Body of pancreas (tissue), 4 donors: ENCODE results near the gene AKAP12. TPM values are rescaled to one million over a fixed set of nuclear protein-coding genes. Genes with fewer than 3 reads are reported as not detected.

ENCODE experiments used
- ATAC-seq: fragments of 150-250 bp; one replicate; pipeline ENCODE4 v1.9.1; 2016
- DNase-seq, 4 donors: peaks; one replicate each; pipeline ENCODE4 v3.0.0-alpha.2; 2019
- H3K27ac ChIP-seq, 4 donors: fragments of 200-600 bp; sonication (generic); 1 replicate in 3 of 4; 2 replicates in 1 of 4; pipeline versions ENCODE4 v1.5.1 to v1.6.1; 2016 to 2019; ENCODE audit warnings: mild to moderate bottlenecking in 1 of 4, mixed read lengths in 1 of 4, moderate library complexity in 1 of 4
- H3K27me3 ChIP-seq, 2 donors: fragments of 200-600 bp; sonication (generic); one replicate each; pipeline ENCODE4 v1.6.0; 2016; ENCODE audit warnings: mild to moderate bottlenecking in 1 of 2
- H3K36me3 ChIP-seq, 2 donors: fragments of 200-600 bp; sonication (generic); replicated peaks in 1 of 2; 2 replicates each; pipeline ENCODE4 v1.5.1; 2016; ENCODE audit warnings: low read depth in 2 of 2; ENCODE audit not compliant: insufficient read depth in 1 of 2
- H3K4me1 ChIP-seq: fragments of 200-600 bp; sonication (generic); one replicate; pipeline ENCODE4 v1.6.0; 2016
- H3K4me3 ChIP-seq, 2 donors: fragments of 200-600 bp; sonication (generic); 1 replicate in 1 of 2; 2 replicates in 1 of 2; pipeline ENCODE4 v1.5.1; 2016 to 2019
- H3K9me3 ChIP-seq, 3 donors: fragments of 200-600 bp; sonication (generic); 1 replicate in 2 of 3; 2 replicates in 1 of 3; pipeline ENCODE4 v1.5.1; 2016
- CTCF ChIP-seq, 7 experiments: fragments of 450-650 bp in 4 of 7; fragments of 200-600 bp in 3 of 7; sonication (generic) in 3 of 7; IDR thresholded peaks; one replicate each; pipeline ENCODE4 v1.5.1; 2016 to 2019; ENCODE audit warnings: antibody characterized with exemption in 7 of 7
- POLR2A ChIP-seq, 3 donors: fragments of 450-650 bp; IDR thresholded peaks; one replicate each; pipeline ENCODE4 v1.6.1; 2016; ENCODE audit warnings: antibody characterized with exemption in 3 of 3, mild to moderate bottlenecking in 2 of 3
- WGBS, 2 donors: methylation state at CpG; one replicate each; pipeline ENCODE4 v1.1.5; 2017; 5-methylcytosine and 5-hydroxymethylcytosine counted together
- intact Hi-C: fragments of 100-400 bp; cut with DNase I; formaldehyde crosslinking; loops from one replicate; pipeline ENCODE4 v1.15.1; 2023
- total RNA-seq, 2 donors: library from RNA; depleted of rRNA; stranded (reverse); fragments of >200 nt; gene quantifications; one replicate each; pipeline ENCODE4 v1.1.0, GENCODE V29; 2016

AKAP12 gene
- total RNA-seq, 2 donors from 2014 or later: 25.2 to 49.1 TPM

DNA sequence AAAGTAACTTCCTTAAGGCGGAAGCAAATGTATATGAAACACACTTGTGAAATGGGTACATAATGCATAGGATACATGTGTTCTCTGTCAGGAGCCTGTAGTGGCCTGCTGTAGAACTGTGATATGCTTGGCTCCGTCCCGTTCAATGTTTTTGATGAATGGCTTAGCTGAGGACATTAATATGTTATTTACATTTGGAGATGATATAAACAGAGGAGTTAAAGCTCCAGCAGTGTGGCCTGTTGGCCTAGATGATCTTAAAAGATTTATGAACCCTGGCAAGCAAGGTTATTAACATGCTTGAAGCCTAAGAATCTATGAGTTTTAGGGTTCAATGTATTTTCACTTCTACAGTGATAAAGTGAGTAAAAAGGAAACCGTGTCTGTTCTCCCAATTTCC is 59.2 kb downstream of the AKAP12 start:
- ATAC-seq: no peak

DNA sequence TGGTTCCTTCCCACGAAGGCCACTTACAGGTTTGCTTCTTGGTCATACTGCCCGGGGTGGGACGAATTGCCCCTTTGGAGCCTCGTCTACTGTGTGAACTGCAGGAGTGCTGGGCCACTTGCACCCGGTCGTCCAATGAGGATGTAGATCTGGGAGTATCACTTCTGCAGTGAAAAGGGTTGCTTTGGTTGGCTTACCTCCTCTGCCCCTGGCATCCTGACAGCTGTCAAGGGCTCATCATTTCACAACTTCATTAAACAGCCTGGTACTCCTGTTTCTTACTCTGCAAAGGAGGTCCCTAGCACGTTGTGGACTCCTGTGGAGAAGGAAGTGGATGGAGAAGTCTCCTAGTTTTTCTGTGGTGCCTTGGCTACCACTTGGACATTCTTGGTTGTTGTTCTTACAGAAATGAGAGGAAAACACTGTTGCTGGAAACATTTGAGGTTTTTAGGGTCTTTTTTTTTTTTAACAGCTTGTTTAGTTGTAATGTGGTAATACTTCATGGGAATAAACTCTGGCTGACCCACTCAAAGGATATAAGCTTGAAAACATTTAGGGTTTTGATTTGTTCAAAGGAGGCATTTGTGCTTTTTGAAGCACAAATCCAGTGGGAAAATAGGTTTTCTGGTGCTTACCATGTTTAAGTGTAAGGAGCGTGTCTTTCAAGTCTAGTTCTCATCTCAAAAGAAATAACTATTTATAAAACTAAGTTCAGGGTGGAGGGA is 60.7 kb downstream of the AKAP12 start:
- Histone ChIP-seq H3K4me1 (no peaks in the 10 kb centered on the region), H3K27ac (no peak overlapping the region)
- TF ChIP-seq CTCF (IDR thresholded peaks at IDR 0.05) (no peak), POLR2A (IDR thresholded peaks at IDR 0.05) (no peak)

More for the DNA sequence above, 59.2 kb downstream of the AKAP12 start:
- H3K4me1 ChIP-seq: no peaks in the 10 kb centered on the region
- no peaks in the 10 kb centered on the region for H3K36me3 ChIP-seq
- intact Hi-C loops: no loop called here
- no peak for DNase-seq
- 77% methylated on average over 4 of the region's 4 CpGs for WGBS, 2 donors
- no peak overlapping the region for H3K27ac ChIP-seq
- H3K4me3 ChIP-seq: no peak overlapping the region
- TF ChIP-seq CTCF (IDR thresholded peaks at IDR 0.05) (no peak), POLR2A (IDR thresholded peaks at IDR 0.05) (no peak)
- no peaks in the 10 kb centered on the region for H3K9me3 ChIP-seq
- no peaks in the 10 kb centered on the region for H3K27me3 ChIP-seq

DNA sequence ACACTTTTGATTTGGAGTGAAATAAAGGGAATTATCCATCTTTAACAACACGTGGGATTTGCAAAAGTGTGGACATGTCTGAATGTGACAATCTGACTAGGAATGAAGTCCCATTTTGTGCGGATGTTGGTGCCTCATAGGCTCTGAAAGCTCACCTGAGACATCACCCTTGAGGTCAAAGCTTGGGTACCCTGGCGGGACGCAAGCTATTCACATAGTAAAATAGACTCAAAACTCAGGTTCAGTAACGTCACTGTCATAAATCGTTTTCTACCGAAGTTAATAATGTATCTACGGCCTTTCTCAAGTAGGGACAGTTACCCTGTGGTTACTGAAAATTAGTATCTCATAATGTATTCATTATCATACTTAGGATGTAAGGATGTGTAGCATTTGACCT is 61.8 kb downstream of the AKAP12 start:
- no peaks in the 10 kb centered on the region for H3K36me3 ChIP-seq
- no peaks in the 10 kb centered on the region for H3K4me1 ChIP-seq
- H3K4me3 ChIP-seq: no peak overlapping the region
- ATAC-seq (no peak), DNase-seq (no peak)
- H3K9me3 ChIP-seq: no peaks in the 10 kb centered on the region
- intact Hi-C loops: no loop called here
- no peak overlapping the region for H3K27ac ChIP-seq
- TF ChIP-seq POLR2A (IDR thresholded peaks at IDR 0.05): no peak
- no peak for TF ChIP-seq CTCF (IDR thresholded peaks at IDR 0.05)
- H3K27me3 ChIP-seq: no peaks in the 10 kb centered on the region
- WGBS, 2 donors: 65 to 69% methylated on average over 8 of the region's 8 CpGs

More for the DNA sequence above, 60.7 kb downstream of the AKAP12 start:
- Histone ChIP-seq H3K27me3 (no peaks in the 10 kb centered on the region), H3K4me3 (no peak overlapping the region), H3K9me3 (no peaks in the 10 kb centered on the region), H3K36me3 (no peaks in the 10 kb centered on the region)
- intact Hi-C loops: no loop called here
- ATAC-seq: no peak
- no peak for DNase-seq
- WGBS, 2 donors: 74 to 79% methylated on average over 8 of the region's 8 CpGs

DNA sequence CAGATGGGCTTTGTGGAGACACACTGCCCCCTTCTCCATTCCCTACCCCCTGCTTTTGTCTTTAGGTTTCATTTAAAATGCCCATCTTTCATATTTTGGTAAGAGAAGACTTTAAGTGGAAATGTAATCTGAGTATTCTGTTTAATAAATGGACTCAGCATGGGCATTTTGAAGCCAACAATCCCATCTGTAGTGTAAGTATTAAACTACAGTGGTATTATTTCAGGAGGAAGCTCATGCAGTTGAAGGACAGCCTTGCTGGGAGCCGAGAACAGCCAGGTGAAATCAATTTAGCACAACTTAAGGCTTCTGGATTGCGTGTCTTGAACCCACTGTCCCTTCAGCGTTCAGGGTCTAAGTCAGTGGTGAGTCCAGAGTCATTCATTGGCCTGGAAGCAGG is 63.5 kb downstream of the AKAP12 start:
- Histone ChIP-seq H3K27me3 (no peaks in the 10 kb centered on the region), H3K4me1 (peaks cover 5% of the 10 kb centered on the region), H3K27ac (no peak overlapping the region), H3K36me3 (no peaks in the 10 kb centered on the region), H3K9me3 (no peaks in the 10 kb centered on the region), H3K4me3 (no peak overlapping the region)
- WGBS, 2 donors: 84 to 92% methylated on average over 3 of the region's 3 CpGs
- DNase-seq: no peak
- intact Hi-C loops: no loop called here
- no peak for ATAC-seq
- TF ChIP-seq POLR2A (IDR thresholded peaks at IDR 0.05) (no peak), CTCF (IDR thresholded peaks at IDR 0.05) (no peak)

- no peak for DNase-seq
- TF ChIP-seq CTCF (IDR thresholded peaks at IDR 0.05): no peak
- no peak for TF ChIP-seq POLR2A (IDR thresholded peaks at IDR 0.05)
- Histone ChIP-seq H3K4me1 (peaks cover 9% of the 10 kb centered on the region), H3K4me3 (no peak overlapping the region), H3K36me3 (no peaks in the 10 kb centered on the region), H3K27ac (no peak overlapping the region), H3K27me3 (no peaks in the 10 kb centered on the region), H3K9me3 (no peaks in the 10 kb centered on the region)
- intact Hi-C loops: no loop called here
- 75 to 76% methylated on average over 12 of the region's 12 CpGs for WGBS, 2 donors
- no peak for ATAC-seq
Measured at GRCh38 chr6:151306269-151306783, 66.6 kb downstream of the AKAP12 start.
